KMS-11 (cell line): ENCODE results near the gene TTI1.

Experiments used
- H2AFZ ChIP-seq: fragments of 200-600 bp; sonication (generic); 2 replicates; pipeline ENCODE4 v1.6.1; 2016; ENCODE audit warnings: antibody characterized with exemption, mixed run types, low read depth
- H3K27ac ChIP-seq: fragments of 200-600 bp; sonication (generic); 2 replicates; pipeline ENCODE4 v1.6.1; 2016; ENCODE audit warnings: mild to moderate bottlenecking, mixed run types
- H3K27me3 ChIP-seq: fragments of 200-600 bp; sonication (generic); 2 replicates; pipeline ENCODE4 v1.6.1; 2017; ENCODE audit warnings: mild to moderate bottlenecking, low read depth, mixed run types, moderate library complexity; ENCODE audit not compliant: insufficient read depth
- H3K36me3 ChIP-seq: fragments of 200-600 bp; sonication (generic); 2 replicates; pipeline ENCODE4 v1.6.1; 2017; ENCODE audit warnings: mild to moderate bottlenecking, mixed run types; ENCODE audit not compliant: insufficient read depth
- H3K4me1 ChIP-seq: fragments of 200-600 bp; sonication (generic); 2 replicates; pipeline ENCODE4 v1.6.1; 2016; ENCODE audit warnings: mild to moderate bottlenecking, low read depth, mixed run types; ENCODE audit not compliant: poor library complexity, severe bottlenecking
- H3K4me2 ChIP-seq: fragments of 200-600 bp; sonication (generic); 2 replicates; pipeline ENCODE4 v1.7.0; 2016; ENCODE audit warnings: mild to moderate bottlenecking, mixed run types
- H3K4me3 ChIP-seq: fragments of 200-600 bp; sonication (generic); IDR thresholded peaks from 2 replicates; pipeline ENCODE4 v1.6.1; 2017; ENCODE audit warnings: low read depth, low read length, mixed read lengths; ENCODE audit not compliant: insufficient read depth
- H3K79me2 ChIP-seq: fragments of 200-600 bp; sonication (generic); 2 replicates; pipeline ENCODE4 v1.6.1; 2016; ENCODE audit warnings: low read depth, mixed run types; ENCODE audit not compliant: insufficient read depth
- H3K9ac ChIP-seq: fragments of 200-600 bp; sonication (generic); 2 replicates; pipeline ENCODE4 v1.6.1; 2016; ENCODE audit warnings: mild to moderate bottlenecking, mixed run types
- H4K20me1 ChIP-seq: fragments of 200-600 bp; sonication (generic); 2 replicates; pipeline ENCODE4 v1.6.1; 2016; ENCODE audit warnings: mild to moderate bottlenecking, mixed run types; ENCODE audit not compliant: insufficient read depth
- CTCF ChIP-seq: fragments of 200-600 bp; sonication (generic); conservative IDR thresholded peaks from 2 replicates; pipeline ENCODE4 v1.6.1; 2017; ENCODE audit warnings: low read depth, mild to moderate bottlenecking, antibody characterized with exemption, low read length, moderate library complexity, mixed read lengths

TTI1 gene

GRCh38 chr20:37938181-37938750 is 95.0 kb downstream of the TTI1 start:
- no peak for TF ChIP-seq CTCF
- no peak overlapping the region for H2AFZ ChIP-seq
- H3K79me2 ChIP-seq = no peaks in the 10 kb centered on the region
- no peak overlapping the region for H3K4me2 ChIP-seq
- H3K9ac ChIP-seq = no peak overlapping the region
- no peaks in the 10 kb centered on the region; the same call in 1 of the 2 replicates for H3K27me3 ChIP-seq
- no peaks in the 10 kb centered on the region for H3K4me1 ChIP-seq
- no peaks in the 10 kb centered on the region for H3K36me3 ChIP-seq
- H4K20me1 ChIP-seq = no peaks in the 10 kb centered on the region
- H3K4me3 ChIP-seq = no peak overlapping the region
- H3K27ac ChIP-seq = no peak overlapping the region

DNA sequence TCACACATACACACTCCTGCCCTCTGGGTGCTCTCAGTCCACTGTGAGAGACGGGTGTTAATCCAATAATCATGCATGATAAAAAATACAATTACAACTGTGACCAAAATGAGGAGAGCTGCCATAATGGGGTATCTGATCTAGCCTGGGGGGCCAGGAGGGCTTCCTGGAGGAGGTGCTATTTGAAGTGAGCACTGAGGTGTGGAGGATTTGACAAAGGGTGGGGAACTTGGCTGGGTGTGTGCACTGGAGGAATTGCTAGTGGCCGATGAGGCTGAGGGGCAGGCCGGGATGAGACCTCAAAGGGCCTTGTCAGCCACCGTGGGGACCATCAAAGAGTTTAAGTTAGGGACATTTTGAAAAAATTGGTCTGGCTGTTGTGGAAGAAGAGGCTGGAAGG is 95.6 kb downstream of the TTI1 start:
- H3K4me1 ChIP-seq = no peaks in the 10 kb centered on the region
- peaks cover 3% of the 10 kb centered on the region; the same call in 1 of the 2 replicates for H3K27me3 ChIP-seq
- no peaks in the 10 kb centered on the region for H3K36me3 ChIP-seq
- TF ChIP-seq CTCF = no peak
- no peak overlapping the region for H3K9ac ChIP-seq
- no peaks in the 10 kb centered on the region for H4K20me1 ChIP-seq
- H3K27ac ChIP-seq = no peak overlapping the region
- no peak overlapping the region for H3K4me3 ChIP-seq
- H3K79me2 ChIP-seq = no peaks in the 10 kb centered on the region
- no peak overlapping the region for H2AFZ ChIP-seq
- H3K4me2 ChIP-seq = no peak overlapping the region

DNA sequence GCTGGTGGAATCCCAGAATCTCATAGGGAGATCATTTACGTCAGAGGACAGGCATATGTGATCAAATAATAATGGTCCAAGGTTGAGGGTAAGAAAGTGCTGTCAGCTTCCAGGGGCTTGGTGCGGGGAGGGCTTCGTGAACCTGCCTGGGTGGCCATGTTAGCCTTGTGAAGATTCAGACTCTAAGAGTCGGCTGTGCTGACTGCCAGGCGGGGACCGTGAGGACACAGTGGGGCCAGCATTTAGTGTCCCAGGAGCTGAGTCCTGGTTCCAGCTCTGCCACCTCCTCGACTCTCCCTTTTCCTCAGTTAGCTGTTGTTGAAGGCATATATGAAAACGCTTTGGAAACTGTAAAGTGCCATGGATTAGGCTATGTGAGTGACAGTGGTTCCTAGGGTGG is 96.8 kb downstream of the TTI1 start:
- no peaks in the 10 kb centered on the region for H3K79me2 ChIP-seq
- no peaks in the 10 kb centered on the region for H3K36me3 ChIP-seq
- no peak overlapping the region for H2AFZ ChIP-seq
- H3K4me1 ChIP-seq = no peaks in the 10 kb centered on the region
- no peaks in the 10 kb centered on the region for H4K20me1 ChIP-seq
- H3K9ac ChIP-seq = no peak overlapping the region
- peaks cover 14% of the 10 kb centered on the region; the same call in 1 of the 2 replicates for H3K27me3 ChIP-seq
- no peak overlapping the region for H3K4me2 ChIP-seq
- no peak for TF ChIP-seq CTCF
- H3K27ac ChIP-seq = no peak overlapping the region
- H3K4me3 ChIP-seq = no peak overlapping the region

GRCh38 chr20:37936041-37936440 is 97.2 kb downstream of the TTI1 start:
- Histone ChIP-seq H3K27ac (no peak overlapping the region), H3K27me3 (peaks cover 16% of the 10 kb centered on the region; the same call in 1 of the 2 replicates), H4K20me1 (no peaks in the 10 kb centered on the region), H3K4me2 (no peak overlapping the region), H3K79me2 (no peaks in the 10 kb centered on the region), H3K4me1 (no peaks in the 10 kb centered on the region), H3K9ac (no peak overlapping the region), H3K36me3 (no peaks in the 10 kb centered on the region), H2AFZ (no peak overlapping the region), H3K4me3 (no peak overlapping the region)
- no peak for TF ChIP-seq CTCF
